Measurements from ENCODE around the gene SETD1A. TPM values are rescaled to one million over a fixed set of nuclear protein-coding genes. Genes with fewer than 3 reads are reported as not detected.

The SETD1A gene
- total and polyA plus RNA-seq, 2 of the 4 experiments (the other 2 are of a cell fraction) = 0.54 to 5.8 TPM

- Histone ChIP-seq H3K4ac (ENCODE audit: low read depth, low read length) (peak within 1 kb of the TSS; percentile 95), H2AK5ac (ENCODE audit: low read depth, low read length) (peak within 1 kb of the TSS; percentile 83), H3K9ac (ENCODE audit: low read depth, low read length) (peak within 1 kb of the TSS; percentile 74), H2AFZ (replicated peaks; ENCODE audit: low read length, poor library complexity) (peak within 1 kb of the TSS; percentile 99), H3K56ac (ENCODE audit: extremely low read depth, insufficient read depth, low read length) (peak within 1 kb of the TSS; percentile 59), H3K9me1 (ENCODE audit: insufficient read depth, low read length) (peaks cover 12% of the 10 kb centered on the region; the same call in 1 of the 2 replicates), H3K9me3 (ENCODE audit: control insufficient read depth, insufficient read depth, low read length) (no peaks in the 10 kb centered on the region), H4K5ac (ENCODE audit: low read depth, low read length) (peak within 1 kb of the TSS; percentile 72), H3K79me1 (ENCODE audit: low read depth in 1 of 2, low read length in 2 of 2) (peaks cover 21 to 38% of the 10 kb centered on the region in 2 experiments), H4K8ac (ENCODE audit: low read depth in 2 of 2, low read length in 2 of 2) (peak within 1 kb of the TSS; percentile 74 to 98), H3K27ac (ENCODE audit: insufficient read depth, low read length) (peak within 1 kb of the TSS; percentile 68), H3K27me3 (ENCODE audit: control insufficient read depth, insufficient read depth, low read length) (no peaks in the 10 kb centered on the region), H3K4me2 (ENCODE audit: low read depth, low read length) (peak within 1 kb of the TSS; percentile 81), H3K18ac (ENCODE audit: low read depth, low read length) (peak within 1 kb of the TSS; percentile 50), H3K23ac (ENCODE audit: low read depth, low read length) (peak within 1 kb of the TSS; percentile 76), H2BK15ac (ENCODE audit: low read depth, low read length) (peak within 1 kb of the TSS; percentile 10; the same call in 1 of the 3 replicates), H3K14ac (replicated peaks; ENCODE audit: low read depth, low read length) (peak within 1 kb of the TSS; percentile 89), H2BK20ac (ENCODE audit: low read depth, low read length) (no peak within 1 kb of the TSS), H4K20me1 (ENCODE audit: insufficient read depth, low read length) (peaks cover 7% of the 10 kb centered on the region; the same call in 1 of the 2 replicates), H4K91ac (ENCODE audit: insufficient read depth, low read depth, low read length) (peak within 1 kb of the TSS; percentile 92), H3K4me1 (ENCODE audit: control insufficient read depth, insufficient read depth, low read length) (peaks cover 7% of the 10 kb centered on the region), H2BK5ac (ENCODE audit: low read depth, low read length, poor library complexity, severe bottlenecking) (peak within 1 kb of the TSS; percentile 70), H3K4me3 (ENCODE audit: insufficient read depth, low read depth, low read length) (peak within 1 kb of the TSS; percentile 58), H2BK120ac (ENCODE audit: low read depth, low read length) (peak within 1 kb of the TSS; percentile 76), H2AK9ac (replicated peaks; ENCODE audit: low read depth, low read length, poor library complexity) (peak within 1 kb of the TSS; percentile 99), H3K36me3 (ENCODE audit: control insufficient read depth, insufficient read depth, low read length) (peaks cover 10% of the 10 kb centered on the region)
- dilution Hi-C loops (cut with HindIII; ENCODE audit: low sequenced_read_pairs, unreplicated experiment) = no loop called here
- WGBS, 2 experiments (ENCODE audit: extremely low coverage in 2 of 2, insufficient read length in 1 of 2) = 0% methylated on average over 28 of the region's 75 CpGs; no CpG with 5 or more reads in 1 of the 2 experiments
- peak; percentile 89 for ATAC-seq (ENCODE audit: low read depth)
- peak; percentile 98 for DNase-seq
- in situ Hi-C loops (cut with MboI; ENCODE audit: low sequenced_read_pairs) = no loop called here
- POLR2A ChIA-PET (ENCODE audit: unreplicated experiment) = interaction anchor here (0.6 kb wide), 1 partner anchor 85 kb away, joined by 4 read pairs; the partner anchor contains the start of gene KAT8
- CTCF ChIA-PET = no interaction called here
- TSS peak; percentile 64 for BruUV-seq (replicated peaks)
- intact Hi-C loops (cut with micrococcal nuclease) = loop anchor here (1.0 to 5.0 kb wide), 5 partner anchors 34 to 410 kb away; partner anchors contain the start of genes HSD3B7 and VKORC1
- no peak for TF ChIP-seq CTCF (conservative IDR thresholded peaks at IDR 0.05; ENCODE audit: low read depth, low read length)
- TF ChIP-seq RCOR1 (IDR thresholded peaks at IDR 0.05; ENCODE audit: insufficient replicate concordance, low read length) = peak; percentile 52
- TF ChIP-seq RFX5 (IDR thresholded peaks at IDR 0.05; ENCODE audit: low read depth, low read length) = no peak; the same call in 1 of the 2 replicates
- peak; percentile 59; the same call in 1 of the 2 replicates for TF ChIP-seq FOS (IDR thresholded peaks at IDR 0.05; ENCODE audit: low read depth, low read length)
- no peak for TF ChIP-seq SMC3 (IDR thresholded peaks at IDR 0.05; ENCODE audit: low read depth, low read length)
- peak; percentile 81; the same call in 1 of the 2 replicates for TF ChIP-seq MAZ (IDR thresholded peaks at IDR 0.05; ENCODE audit: borderline replicate concordance, low read depth, low read length)
- TF ChIP-seq USF2 (IDR thresholded peaks at IDR 0.05; ENCODE audit: low read depth, low read length) = peak; percentile 99
- TF ChIP-seq POLR2A (IDR thresholded peaks at IDR 0.05; ENCODE audit: low read depth, low read length) = peak; percentile 60; the same call in 1 of the 2 replicates
- no peak for TF ChIP-seq NFE2L2 (IDR thresholded peaks at IDR 0.05; ENCODE audit: low read depth, low read length)
- TF ChIP-seq RAD21 (IDR thresholded peaks at IDR 0.05; ENCODE audit: low read length) = 0 out of 2 replicates have a peak, but pooled peaks have one; percentile 4
- TF ChIP-seq CEBPB (IDR thresholded peaks at IDR 0.05; ENCODE audit: low read depth, low read length) = peak; percentile 61
- peak; percentile 95 for TF ChIP-seq BHLHE40 (IDR thresholded peaks at IDR 0.05; ENCODE audit: low read depth, low read length)
- TF ChIP-seq MAFK (IDR thresholded peaks at IDR 0.05; ENCODE audit: low read depth, low read length) = peak; percentile 22; the same call in 1 of the 2 replicates
- TF ChIP-seq MXI1 (IDR thresholded peaks at IDR 0.05; ENCODE audit: borderline replicate concordance, low read depth, low read length) = peak; percentile 84
These were observed 75.5 kb downstream of the SETD1A start, which contains the start of gene STX4 for GRCh38 chr16:31032736-31033708. TSS of gene STX4 (plus strand) at chr16:31033558. CDS start at chr16:31033806, 248 bp downstream.

All from IMR-90 (cell line).